ENCODE measurements around the gene PHACTR3. TPM values are rescaled to one million over a fixed set of nuclear protein-coding genes. Genes with fewer than 3 reads are reported as not detected.

PHACTR3 gene
- total and polyA plus RNA-seq, 4 donors: 0.14 to 0.42 (median 0.17) TPM

- TF ChIP-seq, protein P1, sequence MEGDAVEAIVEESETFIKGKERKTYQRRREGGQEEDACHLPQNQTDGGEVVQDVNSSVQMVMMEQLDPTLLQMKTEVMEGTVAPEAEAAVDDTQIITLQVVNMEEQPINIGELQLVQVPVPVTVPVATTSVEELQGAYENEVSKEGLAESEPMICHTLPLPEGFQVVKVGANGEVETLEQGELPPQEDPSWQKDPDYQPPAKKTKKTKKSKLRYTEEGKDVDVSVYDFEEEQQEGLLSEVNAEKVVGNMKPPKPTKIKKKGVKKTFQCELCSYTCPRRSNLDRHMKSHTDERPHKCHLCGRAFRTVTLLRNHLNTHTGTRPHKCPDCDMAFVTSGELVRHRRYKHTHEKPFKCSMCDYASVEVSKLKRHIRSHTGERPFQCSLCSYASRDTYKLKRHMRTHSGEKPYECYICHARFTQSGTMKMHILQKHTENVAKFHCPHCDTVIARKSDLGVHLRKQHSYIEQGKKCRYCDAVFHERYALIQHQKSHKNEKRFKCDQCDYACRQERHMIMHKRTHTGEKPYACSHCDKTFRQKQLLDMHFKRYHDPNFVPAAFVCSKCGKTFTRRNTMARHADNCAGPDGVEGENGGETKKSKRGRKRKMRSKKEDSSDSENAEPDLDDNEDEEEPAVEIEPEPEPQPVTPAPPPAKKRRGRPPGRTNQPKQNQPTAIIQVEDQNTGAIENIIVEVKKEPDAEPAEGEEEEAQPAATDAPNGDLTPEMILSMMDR (IDR thresholded peaks at IDR 0.05; ENCODE audit: low read depth, low read length, missing input control): no peak
- TF ChIP-seq RXRA (IDR thresholded peaks at IDR 0.05): no peak
- TF ChIP-seq, protein P2, sequence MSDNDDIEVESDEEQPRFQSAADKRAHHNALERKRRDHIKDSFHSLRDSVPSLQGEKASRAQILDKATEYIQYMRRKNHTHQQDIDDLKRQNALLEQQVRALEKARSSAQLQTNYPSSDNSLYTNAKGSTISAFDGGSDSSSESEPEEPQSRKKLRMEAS (IDR thresholded peaks at IDR 0.05): no peak
- TF ChIP-seq NR2F2 (IDR thresholded peaks at IDR 0.05): no peak
These were observed 44.2 kb downstream of the PHACTR3 start (continued) for GRCh38 chr20:59648466-59649070.

DNA sequence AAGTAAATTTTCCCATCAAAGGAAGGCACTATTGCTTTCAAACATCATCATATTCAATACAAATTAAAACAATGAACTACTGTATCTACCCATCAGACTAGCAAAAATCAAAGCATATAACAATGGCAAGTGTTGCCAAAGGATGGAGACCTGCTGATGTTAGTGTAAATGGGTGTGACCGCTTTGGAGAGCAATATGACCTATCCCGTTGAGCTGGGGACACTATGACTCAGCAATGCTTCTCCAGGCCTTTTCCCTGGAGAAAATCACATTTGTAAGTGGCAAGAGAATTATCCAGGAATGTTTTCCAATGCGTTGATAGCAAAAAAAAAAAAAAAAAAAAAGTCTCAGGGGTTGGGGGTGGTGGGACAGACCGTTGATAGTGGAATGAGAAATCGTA is 46.1 kb downstream of the PHACTR3 start:
- no peaks in the 10 kb centered on the region for H3K4me1 ChIP-seq (ENCODE audit: control insufficient read depth in 4 of 4, insufficient read depth in 4 of 4, low read length in 3 of 4)
- H3K27me3 ChIP-seq (ENCODE audit: control insufficient read depth in 4 of 4, insufficient read depth in 4 of 4, low read length in 3 of 4): peaks cover 0 to 9% (median 0%) of the 10 kb centered on the region in 4 donors
- no peak overlapping the region for H3K4me3 ChIP-seq (ENCODE audit: low read depth in 1 of 3, low read length in 3 of 3)
- no peak overlapping the region for H3K9ac ChIP-seq (ENCODE audit: low read depth in 1 of 2, low read length in 2 of 2)
- no peak overlapping the region for H3K27ac ChIP-seq (ENCODE audit: low read depth in 1 of 2, low read length in 2 of 2)
- no peaks in the 10 kb centered on the region for H3K9me3 ChIP-seq (ENCODE audit: control insufficient read depth in 4 of 4, low read length in 3 of 4)
- TF ChIP-seq SP1 (IDR thresholded peaks at IDR 0.05): no peak
- DNase-seq (ENCODE audit: low spot score): no peak
- 60% methylated on average over 5 of the region's 5 CpGs for WGBS
- H3K36me3 ChIP-seq (ENCODE audit: control insufficient read depth in 4 of 4, insufficient read depth in 3 of 4, low read depth in 1 of 4, low read length in 3 of 4): no peaks in the 10 kb centered on the region

DNA sequence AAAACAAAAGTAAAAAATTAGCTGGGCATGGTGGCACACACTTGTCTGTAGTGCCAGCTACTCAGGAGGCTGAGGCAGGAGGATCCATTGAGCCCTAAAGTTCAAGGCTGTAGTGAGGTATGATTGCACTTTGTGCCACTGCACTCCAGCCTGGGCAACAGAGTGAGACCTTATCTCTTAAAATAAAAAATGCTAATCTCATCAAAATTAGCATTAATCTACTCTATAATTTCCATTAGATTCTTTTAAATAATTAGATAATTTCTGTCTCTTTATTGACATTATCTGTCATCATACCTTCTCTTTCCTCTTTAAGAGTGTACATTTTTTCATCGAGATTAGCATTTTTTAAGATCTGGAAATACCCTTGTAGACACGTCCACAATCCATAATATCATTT is 48.0 kb downstream of the PHACTR3 start:
- WGBS: 70% methylated on average over 2 of the region's 2 CpGs
- TF ChIP-seq NR2F2 (IDR thresholded peaks at IDR 0.05) (no peak), GABPA (IDR thresholded peaks at IDR 0.05 in 1 of 2, conservative IDR thresholded peaks at IDR 0.05 in 1 of 2) (no peak)
- H3K4me1 ChIP-seq (ENCODE audit: control insufficient read depth in 4 of 4, insufficient read depth in 4 of 4, low read length in 3 of 4): no peaks in the 10 kb centered on the region
- no peak overlapping the region for H3K27ac ChIP-seq (ENCODE audit: low read depth in 1 of 2, low read length in 2 of 2)
- H3K4me3 ChIP-seq (ENCODE audit: low read depth in 1 of 3, low read length in 3 of 3): no peak overlapping the region
- peaks cover 0 to 9% (median 0%) of the 10 kb centered on the region in 4 donors for H3K27me3 ChIP-seq (ENCODE audit: control insufficient read depth in 4 of 4, insufficient read depth in 4 of 4, low read length in 3 of 4)
- no peak for DNase-seq (ENCODE audit: low spot score)
- no peak overlapping the region for H3K9ac ChIP-seq (ENCODE audit: low read depth in 1 of 2, low read length in 2 of 2)
- peaks cover 0 to 8% (median 5%) of the 10 kb centered on the region in 4 donors for H3K9me3 ChIP-seq (ENCODE audit: control insufficient read depth in 4 of 4, low read length in 3 of 4)
- H3K36me3 ChIP-seq (ENCODE audit: control insufficient read depth in 4 of 4, insufficient read depth in 3 of 4, low read depth in 1 of 4, low read length in 3 of 4): no peaks in the 10 kb centered on the region

- H3K9ac ChIP-seq (ENCODE audit: low read depth in 1 of 2, low read length in 2 of 2): no peak overlapping the region
- peaks cover 3 to 14% (median 10%) of the 10 kb centered on the region in 4 donors for H3K9me3 ChIP-seq (ENCODE audit: control insufficient read depth in 4 of 4, low read length in 3 of 4)
- no peak for DNase-seq (ENCODE audit: low spot score)
- H3K36me3 ChIP-seq (ENCODE audit: control insufficient read depth in 4 of 4, insufficient read depth in 3 of 4, low read depth in 1 of 4, low read length in 3 of 4): no peaks in the 10 kb centered on the region
- H3K27me3 ChIP-seq (ENCODE audit: control insufficient read depth in 4 of 4, insufficient read depth in 4 of 4, low read length in 3 of 4): no peaks in the 10 kb centered on the region
- H3K4me1 ChIP-seq (ENCODE audit: control insufficient read depth in 4 of 4, insufficient read depth in 4 of 4, low read length in 3 of 4): no peaks in the 10 kb centered on the region
- no peak overlapping the region for H3K27ac ChIP-seq (ENCODE audit: low read depth in 1 of 2, low read length in 2 of 2)
- no peak overlapping the region for H3K4me3 ChIP-seq (ENCODE audit: low read depth in 1 of 3, low read length in 3 of 3)
- TF ChIP-seq EGR1 (IDR thresholded peaks at IDR 0.05; ENCODE audit: low read depth in 2 of 2): no peak
- TF ChIP-seq RAD21 (IDR thresholded peaks at IDR 0.05): no peak
- TF ChIP-seq FOXA1 (IDR thresholded peaks at IDR 0.05): no peak
- no peak for TF ChIP-seq TAF1 (conservative IDR thresholded peaks at IDR 0.05)
- TF ChIP-seq JUND (IDR thresholded peaks at IDR 0.05): no peak
- no peak for TF ChIP-seq SP1 (IDR thresholded peaks at IDR 0.05)
- TF ChIP-seq, protein P1 (IDR thresholded peaks at IDR 0.05; ENCODE audit: low read depth, low read length, missing input control): no peak
- TF ChIP-seq, protein P2 (IDR thresholded peaks at IDR 0.05): no peak
- no peak for TF ChIP-seq FOXA2 (IDR thresholded peaks at IDR 0.05)
- no peak for TF ChIP-seq HNF4G (IDR thresholded peaks at IDR 0.05)
- no peak for TF ChIP-seq ATF3 (IDR thresholded peaks at IDR 0.05)
- TF ChIP-seq REST (IDR thresholded peaks at IDR 0.05): no peak
- no peak for TF ChIP-seq GABPA (IDR thresholded peaks at IDR 0.05 in 1 of 2, conservative IDR thresholded peaks at IDR 0.05 in 1 of 2)
- TF ChIP-seq RXRA (IDR thresholded peaks at IDR 0.05): no peak
- TF ChIP-seq YY1 (IDR thresholded peaks at IDR 0.05): no peak
- TF ChIP-seq HNF4A (conservative IDR thresholded peaks at IDR 0.05): no peak
- TF ChIP-seq NR2F2 (IDR thresholded peaks at IDR 0.05): no peak
These were observed 52.1 kb downstream of the PHACTR3 start for GRCh38 chr20:59656417-59656816.

Data from liver (tissue), 9 donors.